ENCODE measurements around the gene FANCI.
A peak's percentile ranks its signal among the peaks of the same experiment; 100 is the strongest.

Gene FANCI

DNA sequence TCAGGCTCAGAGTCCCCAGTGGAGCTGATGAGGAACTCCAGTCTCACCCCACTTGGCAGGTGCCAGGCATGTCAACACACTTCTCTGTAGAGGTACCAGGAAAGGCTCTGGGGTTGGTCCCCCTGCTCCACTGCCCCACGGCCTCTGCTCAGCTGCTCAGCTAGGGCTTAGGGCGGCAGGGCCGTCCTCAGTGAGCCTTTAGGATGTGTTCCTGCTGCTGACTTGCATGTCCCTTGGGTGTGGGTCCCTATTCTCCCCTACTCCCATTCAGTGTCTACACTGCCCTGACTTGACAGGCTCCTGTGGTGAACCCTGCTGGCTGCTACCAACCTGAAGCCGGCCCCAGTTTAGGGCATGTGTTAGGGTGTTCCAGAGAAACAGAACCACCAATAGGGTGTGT, 108.7 kb downstream of the FANCI start:
- Histone ChIP-seq H3K4me2 (ENCODE audit: low read depth, low read length) (no peak overlapping the region), H3K4me1 (ENCODE audit: low read length) (peaks cover 11% of the 10 kb centered on the region), H3K27ac (ENCODE audit: low read length) (no peak overlapping the region), H3K36me3 (replicated peaks; ENCODE audit: insufficient read depth, low read length) (no peaks in the 10 kb centered on the region), H4K20me1 (ENCODE audit: insufficient read depth, low read length) (no peaks in the 10 kb centered on the region), H3K4me3 (ENCODE audit: low read length) (no peak overlapping the region), H3K79me2 (ENCODE audit: low read length) (no peaks in the 10 kb centered on the region), H2AFZ (ENCODE audit: low read length) (no peak overlapping the region), H3K9me3 (replicated peaks; ENCODE audit: insufficient read depth, low read length) (no peaks in the 10 kb centered on the region), H3K9me2 (replicated peaks; ENCODE audit: insufficient read depth, low read length) (no peaks in the 10 kb centered on the region), H3K27me3 (replicated peaks; ENCODE audit: insufficient read depth, low read length) (peaks cover 29% of the 10 kb centered on the region), H3K9ac (ENCODE audit: low read length) (no peak overlapping the region), H3F3A (ENCODE audit: insufficient read depth, low read length) (0 out of 2 replicates have a peak, but pooled peaks cover 3% of the 10 kb centered on the region)
- no peak for DNase-seq
- TF ChIP-seq, protein P1, sequence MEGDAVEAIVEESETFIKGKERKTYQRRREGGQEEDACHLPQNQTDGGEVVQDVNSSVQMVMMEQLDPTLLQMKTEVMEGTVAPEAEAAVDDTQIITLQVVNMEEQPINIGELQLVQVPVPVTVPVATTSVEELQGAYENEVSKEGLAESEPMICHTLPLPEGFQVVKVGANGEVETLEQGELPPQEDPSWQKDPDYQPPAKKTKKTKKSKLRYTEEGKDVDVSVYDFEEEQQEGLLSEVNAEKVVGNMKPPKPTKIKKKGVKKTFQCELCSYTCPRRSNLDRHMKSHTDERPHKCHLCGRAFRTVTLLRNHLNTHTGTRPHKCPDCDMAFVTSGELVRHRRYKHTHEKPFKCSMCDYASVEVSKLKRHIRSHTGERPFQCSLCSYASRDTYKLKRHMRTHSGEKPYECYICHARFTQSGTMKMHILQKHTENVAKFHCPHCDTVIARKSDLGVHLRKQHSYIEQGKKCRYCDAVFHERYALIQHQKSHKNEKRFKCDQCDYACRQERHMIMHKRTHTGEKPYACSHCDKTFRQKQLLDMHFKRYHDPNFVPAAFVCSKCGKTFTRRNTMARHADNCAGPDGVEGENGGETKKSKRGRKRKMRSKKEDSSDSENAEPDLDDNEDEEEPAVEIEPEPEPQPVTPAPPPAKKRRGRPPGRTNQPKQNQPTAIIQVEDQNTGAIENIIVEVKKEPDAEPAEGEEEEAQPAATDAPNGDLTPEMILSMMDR (IDR thresholded peaks at IDR 0.05; ENCODE audit: low read length), result no peak
- TF ChIP-seq EZH2phosphoT487 (IDR thresholded peaks at IDR 0.05; ENCODE audit: low read length), result no peak
- TF ChIP-seq EZH2 (optimal IDR thresholded peaks at IDR 0.05; ENCODE audit: low read depth, low read length), result no peak

DNA sequence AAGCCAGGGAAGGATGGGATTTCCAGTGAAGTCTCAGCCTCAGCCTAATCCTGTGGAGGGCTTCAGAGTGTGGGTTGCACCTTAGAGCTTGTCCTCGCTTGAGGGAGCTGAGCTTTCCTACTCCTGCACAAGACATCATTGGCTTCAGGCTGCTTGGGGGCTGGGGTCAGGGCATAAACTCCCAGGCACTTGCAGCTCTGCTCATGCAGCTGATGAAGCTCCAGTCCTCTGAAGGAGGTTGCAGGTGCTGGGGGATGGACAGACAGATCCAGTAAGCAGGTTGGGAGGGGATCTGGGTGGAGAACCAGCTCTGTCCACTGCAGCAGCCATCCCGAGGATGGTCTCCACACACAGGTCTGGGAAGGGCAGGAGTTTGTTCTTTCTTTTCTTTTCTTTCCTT, 110.2 kb downstream of the FANCI start:
- peaks cover 38% of the 10 kb centered on the region for H3K27me3 ChIP-seq (replicated peaks; ENCODE audit: insufficient read depth, low read length)
- H3K9me2 ChIP-seq (replicated peaks; ENCODE audit: insufficient read depth, low read length), result no peaks in the 10 kb centered on the region
- H4K20me1 ChIP-seq (ENCODE audit: insufficient read depth, low read length), result no peaks in the 10 kb centered on the region
- H3K4me2 ChIP-seq (ENCODE audit: low read depth, low read length), result no peak overlapping the region
- no peaks in the 10 kb centered on the region for H3K79me2 ChIP-seq (ENCODE audit: low read length)
- no peaks in the 10 kb centered on the region for H3K9me3 ChIP-seq (replicated peaks; ENCODE audit: insufficient read depth, low read length)
- H3K9ac ChIP-seq (ENCODE audit: low read length), result no peak overlapping the region
- no peak for DNase-seq
- H3K27ac ChIP-seq (ENCODE audit: low read length), result no peak overlapping the region
- H3K36me3 ChIP-seq (replicated peaks; ENCODE audit: insufficient read depth, low read length), result no peaks in the 10 kb centered on the region
- TF ChIP-seq EZH2phosphoT487 (IDR thresholded peaks at IDR 0.05; ENCODE audit: low read length) (no peak), EZH2 (optimal IDR thresholded peaks at IDR 0.05; ENCODE audit: low read depth, low read length) (no peak)
- TF ChIP-seq, protein P1 (IDR thresholded peaks at IDR 0.05; ENCODE audit: low read length), result no peak
- H3K4me3 ChIP-seq (ENCODE audit: low read length), result no peak overlapping the region
- H3F3A ChIP-seq (ENCODE audit: insufficient read depth, low read length), result no peaks in the 10 kb centered on the region
- H2AFZ ChIP-seq (ENCODE audit: low read length), result no peak overlapping the region
- peaks cover 10% of the 10 kb centered on the region; the same call in 1 of the 2 replicates for H3K4me1 ChIP-seq (ENCODE audit: low read length)

DNA sequence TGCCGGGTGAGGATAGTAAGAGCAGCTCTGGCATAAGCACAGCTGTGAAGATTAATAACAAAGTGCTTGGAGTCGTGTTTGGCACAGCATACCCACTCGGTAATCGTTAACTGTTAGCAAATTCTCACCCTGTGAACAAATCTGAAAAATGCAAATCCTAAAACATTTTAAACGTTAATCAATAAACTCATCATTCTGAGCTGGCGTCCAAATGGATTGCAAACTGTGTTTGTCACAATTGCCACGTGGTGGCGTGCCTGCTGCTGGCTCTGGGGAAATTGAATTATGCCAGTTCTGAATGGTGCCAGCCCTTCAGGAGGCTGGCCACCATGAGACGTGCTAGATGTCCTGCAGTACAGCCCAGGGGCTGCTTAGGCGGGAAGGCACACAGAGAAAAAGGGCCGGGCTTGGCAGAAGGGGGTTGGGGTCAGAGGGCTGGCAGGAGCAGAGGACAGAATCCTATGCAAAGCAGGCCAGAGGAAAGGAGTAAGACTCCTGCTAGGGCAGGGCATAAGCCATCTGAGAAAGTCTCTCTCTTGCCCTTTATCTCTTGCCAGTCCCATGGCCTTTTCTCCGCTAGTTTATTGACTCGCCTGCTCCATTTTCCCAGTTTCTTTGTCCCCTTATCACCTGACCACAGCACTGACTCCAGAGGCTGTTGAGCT, 113.0 kb downstream of the FANCI start:
- DNase-seq, result peak; percentile 25
- H4K20me1 ChIP-seq (ENCODE audit: insufficient read depth, low read length), result no peaks in the 10 kb centered on the region
- H3K27me3 ChIP-seq (replicated peaks; ENCODE audit: insufficient read depth, low read length), result peaks cover 65% of the 10 kb centered on the region
- no peaks in the 10 kb centered on the region for H3K79me2 ChIP-seq (ENCODE audit: low read length)
- H3K9ac ChIP-seq (ENCODE audit: low read length), result no peak overlapping the region
- peaks cover 5% of the 10 kb centered on the region for H3K4me1 ChIP-seq (ENCODE audit: low read length)
- H3K9me2 ChIP-seq (replicated peaks; ENCODE audit: insufficient read depth, low read length), result no peaks in the 10 kb centered on the region
- no peaks in the 10 kb centered on the region for H3F3A ChIP-seq (ENCODE audit: insufficient read depth, low read length)
- TF ChIP-seq, protein P1 (IDR thresholded peaks at IDR 0.05; ENCODE audit: low read length), result peak; percentile 70
- no peak for TF ChIP-seq EZH2phosphoT487 (IDR thresholded peaks at IDR 0.05; ENCODE audit: low read length)
- no peak overlapping the region for H3K27ac ChIP-seq (ENCODE audit: low read length)
- no peaks in the 10 kb centered on the region for H3K36me3 ChIP-seq (replicated peaks; ENCODE audit: insufficient read depth, low read length)
- H3K4me3 ChIP-seq (ENCODE audit: low read length), result no peak overlapping the region
- no peaks in the 10 kb centered on the region for H3K9me3 ChIP-seq (replicated peaks; ENCODE audit: insufficient read depth, low read length)
- no peak overlapping the region for H2AFZ ChIP-seq (ENCODE audit: low read length)
- no peak overlapping the region for H3K4me2 ChIP-seq (ENCODE audit: low read depth, low read length)
